ENCODE data around the gene PSMD7. TPM values are rescaled to one million over a fixed set of nuclear protein-coding genes. Genes with fewer than 3 reads are reported as not detected.
"Not testable (repeated sequence)": the region's sequence is repeated elsewhere in the genome, so short reads cannot be mapped to it uniquely, and the experiment has no call there.

Gene PSMD7
- polyA plus RNA-seq, 1 experiment, result 86.0 TPM

DNA sequence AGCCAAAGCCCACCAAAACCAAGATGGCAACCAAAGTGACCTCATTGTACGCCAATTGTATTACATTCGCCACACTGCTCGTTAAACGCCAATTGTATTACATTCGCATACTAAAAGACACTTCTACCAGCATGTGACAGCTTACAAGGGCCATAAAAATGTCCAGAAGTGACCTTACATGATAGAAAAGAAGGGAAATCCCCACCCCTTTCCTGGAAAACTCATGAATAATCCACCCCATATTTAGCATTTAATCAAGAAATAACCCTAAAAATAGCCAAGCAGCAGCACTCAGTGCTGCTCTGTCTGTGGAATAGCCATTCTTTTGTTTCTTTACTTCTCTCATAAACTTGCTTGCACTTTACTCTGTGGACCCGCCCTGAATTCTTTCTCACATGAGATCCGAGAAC lies 25.7 kb downstream of the PSMD7 start:
- ChIA-PET CTCF (no interaction called here), POLR2A (no interaction called here)
- Histone ChIP-seq H3K4me3 (ENCODE audit: low read depth, low read length) (no peak overlapping the region), H3K36me3 (ENCODE audit: control insufficient read depth, insufficient read depth, low read length) (peaks cover 2% of the 10 kb centered on the region), H3K27me3 (ENCODE audit: control insufficient read depth, insufficient read depth, low read length) (no peaks in the 10 kb centered on the region)
- TF ChIP-seq, protein P1, sequence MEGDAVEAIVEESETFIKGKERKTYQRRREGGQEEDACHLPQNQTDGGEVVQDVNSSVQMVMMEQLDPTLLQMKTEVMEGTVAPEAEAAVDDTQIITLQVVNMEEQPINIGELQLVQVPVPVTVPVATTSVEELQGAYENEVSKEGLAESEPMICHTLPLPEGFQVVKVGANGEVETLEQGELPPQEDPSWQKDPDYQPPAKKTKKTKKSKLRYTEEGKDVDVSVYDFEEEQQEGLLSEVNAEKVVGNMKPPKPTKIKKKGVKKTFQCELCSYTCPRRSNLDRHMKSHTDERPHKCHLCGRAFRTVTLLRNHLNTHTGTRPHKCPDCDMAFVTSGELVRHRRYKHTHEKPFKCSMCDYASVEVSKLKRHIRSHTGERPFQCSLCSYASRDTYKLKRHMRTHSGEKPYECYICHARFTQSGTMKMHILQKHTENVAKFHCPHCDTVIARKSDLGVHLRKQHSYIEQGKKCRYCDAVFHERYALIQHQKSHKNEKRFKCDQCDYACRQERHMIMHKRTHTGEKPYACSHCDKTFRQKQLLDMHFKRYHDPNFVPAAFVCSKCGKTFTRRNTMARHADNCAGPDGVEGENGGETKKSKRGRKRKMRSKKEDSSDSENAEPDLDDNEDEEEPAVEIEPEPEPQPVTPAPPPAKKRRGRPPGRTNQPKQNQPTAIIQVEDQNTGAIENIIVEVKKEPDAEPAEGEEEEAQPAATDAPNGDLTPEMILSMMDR (IDR thresholded peaks at IDR 0.05; ENCODE audit: insufficient read depth, low read depth, low read length), result no peak
- DNase-seq (ENCODE audit: low read depth), result no peak

DNA sequence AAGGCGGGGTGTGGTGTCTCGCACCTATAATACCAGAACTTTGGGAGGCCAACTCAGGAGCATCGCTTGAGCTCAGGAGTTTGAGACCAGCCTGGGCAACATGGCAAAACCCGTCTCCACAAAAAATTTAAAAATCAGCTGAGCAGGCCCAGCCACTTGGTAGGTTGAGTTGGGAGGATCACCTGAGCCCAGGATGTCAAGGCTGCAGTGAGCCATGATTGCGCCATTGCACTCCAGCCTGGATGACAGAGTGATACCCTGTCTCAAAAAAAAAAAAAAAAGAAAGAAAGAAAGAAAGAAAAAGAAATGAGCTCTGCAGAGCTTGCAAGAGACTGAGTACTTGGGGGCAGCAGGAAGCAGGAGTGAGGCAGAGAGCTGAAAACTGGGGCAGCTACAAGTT lies 28.2 kb downstream of the PSMD7 start:
- DNase-seq (ENCODE audit: low read depth); H3K27me3 ChIP-seq (ENCODE audit: control insufficient read depth, insufficient read depth, low read length); POLR2A ChIA-PET; H3K4me3 ChIP-seq (ENCODE audit: low read depth, low read length); H3K36me3 ChIP-seq (ENCODE audit: control insufficient read depth, insufficient read depth, low read length): not testable (repeated sequence)
- CTCF ChIA-PET, result interaction anchor here (1.0 to 2.3 kb wide), 3 partner anchors 9 to 20 kb away, joined by 3 to 8 read pairs (median 4); no protein-coding TSS in a partner anchor

DNA sequence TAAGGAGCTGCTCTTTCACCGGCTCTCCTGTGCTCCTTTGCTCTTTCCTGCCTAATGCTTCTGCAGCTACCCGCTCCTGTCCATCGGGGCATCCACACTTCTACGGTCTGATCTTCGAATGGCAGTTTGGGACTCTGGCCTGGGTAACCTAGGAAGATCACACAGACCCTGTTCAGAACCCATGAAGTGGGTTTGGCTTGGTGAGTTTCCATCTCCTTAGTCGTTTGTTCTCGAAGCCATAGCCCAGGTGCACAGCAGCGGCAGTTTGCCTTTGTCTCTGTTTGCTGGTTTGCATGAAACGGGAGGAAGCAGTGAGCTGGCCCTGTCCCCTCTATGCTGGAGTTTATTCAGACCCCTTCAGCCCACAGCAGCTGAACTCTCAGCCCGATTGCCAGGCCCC lies 29.0 kb downstream of the PSMD7 start:
- peaks cover 2% of the 10 kb centered on the region for H3K36me3 ChIP-seq (ENCODE audit: control insufficient read depth, insufficient read depth, low read length)
- ChIA-PET POLR2A (no interaction called here), CTCF (interaction anchor here (1.1 to 2.3 kb wide), 2 partner anchors 16 to 20 kb away, joined by 4 to 8 read pairs; no protein-coding TSS in a partner anchor)
- TF ChIP-seq, protein P1 (IDR thresholded peaks at IDR 0.05; ENCODE audit: insufficient read depth, low read depth, low read length), result no peak
- H3K27me3 ChIP-seq (ENCODE audit: control insufficient read depth, insufficient read depth, low read length), result no peaks in the 10 kb centered on the region
- no peak for DNase-seq (ENCODE audit: low read depth)
- no peak overlapping the region for H3K4me3 ChIP-seq (ENCODE audit: low read depth, low read length)

DNA sequence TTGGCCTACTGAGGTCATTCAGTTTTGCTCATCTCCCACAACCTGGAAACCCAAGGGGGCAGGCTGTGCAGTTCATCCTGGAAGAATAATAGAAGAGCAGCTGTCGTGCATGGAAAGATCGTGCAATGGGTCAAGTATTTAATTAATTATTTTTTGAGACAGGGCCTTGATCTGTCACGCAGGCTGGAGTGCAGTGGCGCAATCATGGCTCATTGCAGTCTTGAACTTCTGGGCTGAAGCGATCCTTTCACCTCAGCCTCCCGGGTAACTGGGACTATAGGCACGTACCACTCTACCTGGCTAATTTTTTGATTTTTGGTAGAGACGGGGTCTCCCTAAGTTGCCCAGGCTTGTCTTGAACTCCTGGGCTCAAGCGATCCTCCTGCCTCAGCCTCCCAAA lies 31.7 kb downstream of the PSMD7 start:
- H3K36me3 ChIP-seq (ENCODE audit: control insufficient read depth, insufficient read depth, low read length); H3K27me3 ChIP-seq (ENCODE audit: control insufficient read depth, insufficient read depth, low read length); CTCF ChIA-PET; POLR2A ChIA-PET; H3K4me3 ChIP-seq (ENCODE audit: low read depth, low read length); DNase-seq (ENCODE audit: low read depth): not testable (repeated sequence)

DNA sequence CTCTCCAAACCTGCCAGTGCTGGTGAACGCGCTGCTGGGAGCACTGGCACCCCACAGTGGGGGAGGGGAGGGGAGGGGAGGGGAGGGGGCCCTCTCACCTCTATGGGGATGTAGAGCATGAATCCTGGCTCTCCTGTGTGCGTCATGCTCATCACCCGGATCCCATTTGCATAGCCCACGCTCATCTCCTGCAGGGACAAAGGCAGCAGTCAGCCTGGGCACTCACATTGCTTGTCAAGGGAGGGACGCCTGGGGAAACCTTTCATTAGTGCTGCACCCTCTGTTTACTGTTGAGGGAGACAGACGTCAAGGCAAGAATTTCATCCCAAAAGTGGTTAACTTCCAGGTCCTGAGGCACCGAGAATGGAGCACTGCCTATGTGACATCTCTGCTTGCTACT lies 35.9 kb downstream of the PSMD7 start:
- POLR2A ChIA-PET; CTCF ChIA-PET; H3K27me3 ChIP-seq (ENCODE audit: control insufficient read depth, insufficient read depth, low read length); H3K4me3 ChIP-seq (ENCODE audit: low read depth, low read length); H3K36me3 ChIP-seq (ENCODE audit: control insufficient read depth, insufficient read depth, low read length); DNase-seq (ENCODE audit: low read depth): not testable (repeated sequence)

DNA sequence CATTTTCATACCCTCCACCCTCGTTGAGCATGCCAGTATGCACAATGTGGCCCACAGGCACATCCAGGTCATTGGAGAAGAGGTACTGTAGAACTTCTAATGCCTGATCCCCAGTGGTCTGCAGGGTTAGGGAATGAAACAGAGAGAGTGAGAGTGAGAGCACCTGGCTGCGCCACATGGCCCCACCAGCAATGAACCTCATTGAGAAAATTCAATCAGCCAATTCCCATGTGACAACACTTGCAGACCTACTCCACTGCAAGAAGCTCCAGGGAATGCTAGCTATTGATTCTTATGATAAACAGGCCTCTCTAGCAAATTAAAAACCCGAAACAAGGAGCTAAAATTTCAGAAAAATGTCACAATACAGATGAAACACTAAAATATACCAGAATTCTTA lies 40.9 kb downstream of the PSMD7 start:
- DNase-seq (ENCODE audit: low read depth); H3K27me3 ChIP-seq (ENCODE audit: control insufficient read depth, insufficient read depth, low read length); H3K4me3 ChIP-seq (ENCODE audit: low read depth, low read length); POLR2A ChIA-PET; H3K36me3 ChIP-seq (ENCODE audit: control insufficient read depth, insufficient read depth, low read length); CTCF ChIA-PET: not testable (repeated sequence)

DNA sequence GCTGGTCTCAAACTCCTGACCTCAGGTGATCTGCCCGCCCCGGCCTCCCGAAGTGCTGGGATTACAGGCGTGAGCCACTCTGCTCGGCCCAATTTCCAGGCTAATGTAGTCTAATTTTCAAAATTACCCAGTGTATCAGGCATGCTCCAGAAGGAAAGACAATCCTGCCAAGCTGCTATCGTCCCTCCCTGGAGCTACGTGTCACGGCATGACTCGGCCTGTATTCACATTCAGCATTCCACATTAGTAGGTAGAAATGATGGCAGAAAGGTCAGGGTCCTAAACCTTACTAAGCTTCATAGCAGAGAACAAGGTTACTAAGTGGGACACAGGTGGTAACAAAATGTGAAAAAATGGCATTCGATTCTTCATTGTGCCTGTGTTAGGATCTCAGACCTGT lies 42.6 kb downstream of the PSMD7 start:
- DNase-seq (ENCODE audit: low read depth); CTCF ChIA-PET; H3K27me3 ChIP-seq (ENCODE audit: control insufficient read depth, insufficient read depth, low read length); POLR2A ChIA-PET; H3K4me3 ChIP-seq (ENCODE audit: low read depth, low read length); H3K36me3 ChIP-seq (ENCODE audit: control insufficient read depth, insufficient read depth, low read length): not testable (repeated sequence)

DNA sequence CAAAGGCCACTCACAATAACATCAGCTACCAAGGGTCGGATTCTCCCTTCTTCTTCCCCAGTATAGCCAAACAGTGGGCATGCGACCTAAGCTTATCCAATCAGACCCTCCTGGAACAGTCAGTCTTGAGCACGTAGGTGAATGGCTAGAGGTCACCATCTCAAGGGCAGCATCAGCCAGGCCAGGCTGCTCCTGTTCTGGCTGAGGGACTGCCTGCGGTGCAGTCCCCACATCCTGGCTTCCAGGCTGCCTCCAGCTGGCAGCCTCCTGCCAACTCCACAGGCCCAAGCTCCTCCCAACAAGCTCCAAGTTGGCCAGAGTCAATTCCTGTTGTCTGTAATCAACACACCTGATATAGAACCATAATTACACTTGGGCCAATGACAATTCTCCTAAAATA lies 56.4 kb downstream of the PSMD7 start:
- H3K4me3 ChIP-seq (ENCODE audit: low read depth, low read length); DNase-seq (ENCODE audit: low read depth); CTCF ChIA-PET; H3K27me3 ChIP-seq (ENCODE audit: control insufficient read depth, insufficient read depth, low read length); H3K36me3 ChIP-seq (ENCODE audit: control insufficient read depth, insufficient read depth, low read length); POLR2A ChIA-PET: not testable (repeated sequence)

Other genes starting within 250 kb of the PSMD7 start
- gene NPIPB15, start 79.5 kb downstream of the PSMD7 start, polyA plus RNA-seq (2011; rRNA removed), result 2.9 and 3.0 TPM in 2 replicates
- 0.05 TPM in 1 of 2 replicates, not detected in the other for gene CLEC18B, start 124.7 kb downstream of the PSMD7 start, polyA plus RNA-seq (2011; rRNA removed)